ENCODE results near the gene MDH1B.
"Not testable (repeated sequence)": the region's sequence is repeated elsewhere in the genome, so short reads cannot be mapped to it uniquely, and the experiment has no call there.

DNA sequence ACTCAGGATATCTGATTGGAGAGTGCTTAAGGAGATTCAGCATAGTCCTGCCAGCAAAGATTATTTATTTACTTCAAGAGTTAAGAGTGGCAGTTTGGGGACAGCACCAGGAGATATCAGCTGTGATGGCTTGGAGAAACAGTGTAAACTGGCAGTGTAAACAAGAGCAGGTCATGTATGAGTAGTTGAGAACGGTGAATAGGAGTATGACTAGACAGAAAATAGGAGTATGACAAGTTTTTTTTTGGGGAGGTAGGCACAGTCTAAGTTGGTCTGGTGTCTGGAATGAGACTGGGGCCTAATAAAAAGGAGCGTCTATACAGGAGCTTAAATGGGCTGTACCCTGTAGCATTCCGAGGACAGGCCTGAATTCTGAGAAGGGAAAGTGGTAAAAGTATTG lies 42.5 kb upstream of the MDH1B start:
- TF ChIP-seq, protein P1, sequence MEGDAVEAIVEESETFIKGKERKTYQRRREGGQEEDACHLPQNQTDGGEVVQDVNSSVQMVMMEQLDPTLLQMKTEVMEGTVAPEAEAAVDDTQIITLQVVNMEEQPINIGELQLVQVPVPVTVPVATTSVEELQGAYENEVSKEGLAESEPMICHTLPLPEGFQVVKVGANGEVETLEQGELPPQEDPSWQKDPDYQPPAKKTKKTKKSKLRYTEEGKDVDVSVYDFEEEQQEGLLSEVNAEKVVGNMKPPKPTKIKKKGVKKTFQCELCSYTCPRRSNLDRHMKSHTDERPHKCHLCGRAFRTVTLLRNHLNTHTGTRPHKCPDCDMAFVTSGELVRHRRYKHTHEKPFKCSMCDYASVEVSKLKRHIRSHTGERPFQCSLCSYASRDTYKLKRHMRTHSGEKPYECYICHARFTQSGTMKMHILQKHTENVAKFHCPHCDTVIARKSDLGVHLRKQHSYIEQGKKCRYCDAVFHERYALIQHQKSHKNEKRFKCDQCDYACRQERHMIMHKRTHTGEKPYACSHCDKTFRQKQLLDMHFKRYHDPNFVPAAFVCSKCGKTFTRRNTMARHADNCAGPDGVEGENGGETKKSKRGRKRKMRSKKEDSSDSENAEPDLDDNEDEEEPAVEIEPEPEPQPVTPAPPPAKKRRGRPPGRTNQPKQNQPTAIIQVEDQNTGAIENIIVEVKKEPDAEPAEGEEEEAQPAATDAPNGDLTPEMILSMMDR (IDR thresholded peaks at IDR 0.05; ENCODE audit: low read depth, low read length) = not testable (repeated sequence)
- TF ChIP-seq MAX (IDR thresholded peaks at IDR 0.05; ENCODE audit: low read depth, low read length) = not testable (repeated sequence)

All from NB4 (cell line).